GM19193 (cell line): ENCODE data around the gene TMEM131L.

Experiments used
- POLR2A ChIP-seq: IDR thresholded peaks from 4 replicates; pipeline ENCODE4 v1.6.1; 2011; ENCODE audit not compliant: insufficient read depth, insufficient read length; ENCODE audit errors: extremely low read depth

Gene TMEM131L

GRCh38 chr4:153466949-153467896 lies 1.1 kb downstream of the TMEM131L start:
- TF ChIP-seq POLR2A: peak; percentile 73

- no peak for TF ChIP-seq POLR2A
These were observed 1.7 kb downstream of the TMEM131L start for GRCh38 chr4:153467897-153468262.

GRCh38 chr4:153468587-153468986 lies 2.4 kb downstream of the TMEM131L start:
- no peak for TF ChIP-seq POLR2A

- TF ChIP-seq POLR2A: no peak
These were observed 2.9 kb downstream of the TMEM131L start for GRCh38 chr4:153469031-153469430.

GRCh38 chr4:153471071-153471697 lies 5.0 kb downstream of the TMEM131L start:
- peak; percentile 32 for TF ChIP-seq POLR2A

- no peak for TF ChIP-seq POLR2A
These were observed 5.5 kb downstream of the TMEM131L start for GRCh38 chr4:153471698-153472093.

- no peak for TF ChIP-seq POLR2A
These were observed 6.2 kb downstream of the TMEM131L start for GRCh38 chr4:153472122-153473037.

- no peak for TF ChIP-seq POLR2A
These were observed 8.1 kb downstream of the TMEM131L start for GRCh38 chr4:153474251-153474650.

- no peak for TF ChIP-seq POLR2A
These were observed 10.8 kb downstream of the TMEM131L start for GRCh38 chr4:153476829-153477574.

- no peak for TF ChIP-seq POLR2A
These were observed 12.9 kb downstream of the TMEM131L start for GRCh38 chr4:153479101-153479500.

GRCh38 chr4:153480704-153481103 lies 14.5 kb downstream of the TMEM131L start:
- no peak for TF ChIP-seq POLR2A

- TF ChIP-seq POLR2A: no peak
These were observed 15.3 kb downstream of the TMEM131L start for GRCh38 chr4:153481478-153481877.

- TF ChIP-seq POLR2A: no peak
These were observed 17.6 kb downstream of the TMEM131L start for GRCh38 chr4:153483432-153484418.

GRCh38 chr4:153485359-153485758 lies 19.2 kb downstream of the TMEM131L start:
- TF ChIP-seq POLR2A: no peak

GRCh38 chr4:153485860-153486259 lies 19.7 kb downstream of the TMEM131L start:
- TF ChIP-seq POLR2A: no peak
